NCI-H1930 (cell line): ENCODE measurements around the gene CPLX1.
"Not testable (repeated sequence)": the region's sequence is repeated elsewhere in the genome, so short reads cannot be mapped to it uniquely, and the experiment has no call there.

Source experiments
- DNase-seq, 2 experiments: peaks; one replicate each; lab custom pipeline; 2025; lab: John Stamatoyannopoulos, UW

The CPLX1 gene

GRCh38 chr4:757111-757510 is 68.8 kb downstream of the CPLX1 start:
- no peak for DNase-seq

DNA sequence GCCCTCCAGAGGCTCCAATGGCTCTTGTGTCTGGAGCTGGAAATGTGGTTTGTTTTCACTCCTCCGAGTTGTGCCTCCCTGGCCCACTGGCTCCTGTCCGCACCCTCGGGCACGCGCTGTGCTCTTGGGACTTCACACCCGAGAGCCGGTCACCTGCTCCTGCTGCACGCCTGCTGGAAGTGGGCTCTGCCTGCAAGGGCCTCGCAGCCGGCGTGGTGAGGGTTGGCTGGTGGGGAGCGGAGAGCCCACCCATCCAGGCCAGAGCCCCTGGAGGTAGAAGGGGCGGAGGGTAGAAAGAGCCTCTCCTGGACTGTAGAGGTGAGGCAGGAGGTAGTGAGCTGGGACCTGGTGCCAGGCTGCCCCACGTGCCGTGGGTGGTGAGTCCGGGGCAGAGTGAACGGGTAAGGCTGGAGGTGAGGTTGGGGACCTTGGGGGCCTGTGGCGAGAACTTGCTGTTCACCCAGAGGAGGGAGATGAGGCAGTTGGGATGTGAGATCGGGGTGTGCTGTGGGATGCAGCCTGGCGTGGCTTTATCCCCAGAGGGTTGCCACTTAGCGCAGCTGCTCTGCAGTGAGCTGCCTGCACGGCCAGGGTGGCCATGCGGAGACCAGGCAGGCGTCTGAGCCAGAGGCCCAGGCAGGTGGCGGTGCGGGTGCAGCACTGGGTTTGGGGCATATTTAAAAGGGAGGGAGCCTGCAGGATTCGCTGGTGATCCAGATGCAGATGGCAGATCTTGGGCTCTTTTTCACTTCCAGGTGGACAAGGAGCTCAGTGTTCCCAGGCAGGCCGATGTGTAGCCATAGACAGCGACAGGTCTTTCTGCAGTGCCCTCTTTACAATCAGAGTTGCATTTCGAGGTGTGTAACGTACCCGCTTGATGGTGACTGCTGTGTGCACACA is 71.5 kb downstream of the CPLX1 start:
- DNase-seq = no peak

GRCh38 chr4:753186-753585 is 72.7 kb downstream of the CPLX1 start:
- not testable (repeated sequence) for DNase-seq

DNA sequence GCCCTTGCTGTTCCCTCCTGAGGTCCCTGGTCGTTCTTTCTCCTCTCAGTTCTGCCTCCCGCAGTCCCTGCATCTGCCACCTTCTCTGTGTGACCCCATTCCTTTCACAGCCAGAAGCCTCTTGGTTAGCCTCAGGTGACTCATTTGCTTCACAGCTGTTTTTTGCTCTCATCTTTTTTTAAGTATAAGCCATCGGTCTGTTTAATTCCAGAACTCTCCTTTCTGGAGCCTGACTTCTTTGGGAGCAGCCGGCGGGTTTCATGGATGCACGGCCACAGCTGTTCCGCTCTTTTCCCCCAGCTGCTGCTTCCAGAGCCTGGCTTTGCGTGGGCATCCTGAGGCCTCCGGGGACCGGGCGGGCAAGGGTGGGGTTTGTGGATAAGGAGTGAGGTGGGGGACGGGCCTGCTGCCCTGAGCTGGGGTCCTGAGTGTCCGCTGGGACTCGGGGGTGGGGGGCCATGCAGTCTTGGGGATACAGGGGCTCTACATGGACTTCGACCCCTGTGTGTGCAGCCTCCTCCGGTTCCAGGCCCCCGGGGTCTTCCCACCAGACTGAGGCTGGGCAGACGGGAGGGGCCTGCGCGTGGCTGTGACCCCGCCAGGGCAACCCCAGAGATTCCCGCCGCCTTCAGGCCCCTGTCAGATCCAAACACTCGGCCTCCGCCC is 73.6 kb downstream of the CPLX1 start:
- DNase-seq = no peak

- no peak for DNase-seq
Observed at GRCh38 chr4:751676-752075, 74.3 kb downstream of the CPLX1 start.

GRCh38 chr4:749698-750666 is 75.9 kb downstream of the CPLX1 start:
- no peak for DNase-seq

GRCh38 chr4:748461-748860 is 77.5 kb downstream of the CPLX1 start:
- DNase-seq = no peak

GRCh38 chr4:747546-748170 is 78.3 kb downstream of the CPLX1 start:
- DNase-seq = no peak

GRCh38 chr4:744212-744841 is 81.6 kb downstream of the CPLX1 start:
- DNase-seq = no peak

GRCh38 chr4:743463-744211 is 82.3 kb downstream of the CPLX1 start:
- DNase-seq = no peak

GRCh38 chr4:742742-743311 is 83.1 kb downstream of the CPLX1 start:
- DNase-seq = no peak

DNA sequence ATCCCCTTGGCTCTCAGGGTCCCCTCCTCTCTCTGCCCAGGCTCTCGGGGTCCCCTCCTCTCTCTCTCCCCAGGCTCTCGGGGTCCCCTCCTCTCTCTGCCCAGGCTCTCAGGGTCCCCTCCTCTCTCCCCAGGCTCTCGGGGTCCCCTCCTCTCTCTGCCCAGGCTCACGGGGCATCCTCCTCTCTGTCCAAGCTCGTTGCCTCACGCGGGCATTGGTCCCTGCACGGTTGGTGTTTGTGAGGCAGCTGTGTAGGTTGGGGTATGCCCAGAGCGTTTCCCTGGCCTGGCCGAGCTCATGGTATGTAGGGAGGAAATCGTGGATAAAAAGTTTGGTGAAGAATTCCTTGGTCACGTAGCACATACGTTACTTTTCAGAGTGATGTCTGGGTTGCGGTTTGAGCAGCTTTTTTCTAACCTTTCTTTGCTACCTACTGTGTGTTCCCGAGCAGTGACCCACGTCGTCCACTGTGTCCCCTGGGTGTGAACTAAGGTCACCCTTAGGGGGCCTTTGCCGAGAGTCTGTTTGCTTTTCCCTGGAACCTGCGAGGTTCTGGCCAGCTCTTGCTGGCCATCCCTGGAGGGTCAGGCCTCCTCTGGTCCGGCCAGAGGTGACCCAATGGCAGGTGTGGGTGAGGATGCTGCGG is 83.7 kb downstream of the CPLX1 start:
- no peak for DNase-seq

DNA sequence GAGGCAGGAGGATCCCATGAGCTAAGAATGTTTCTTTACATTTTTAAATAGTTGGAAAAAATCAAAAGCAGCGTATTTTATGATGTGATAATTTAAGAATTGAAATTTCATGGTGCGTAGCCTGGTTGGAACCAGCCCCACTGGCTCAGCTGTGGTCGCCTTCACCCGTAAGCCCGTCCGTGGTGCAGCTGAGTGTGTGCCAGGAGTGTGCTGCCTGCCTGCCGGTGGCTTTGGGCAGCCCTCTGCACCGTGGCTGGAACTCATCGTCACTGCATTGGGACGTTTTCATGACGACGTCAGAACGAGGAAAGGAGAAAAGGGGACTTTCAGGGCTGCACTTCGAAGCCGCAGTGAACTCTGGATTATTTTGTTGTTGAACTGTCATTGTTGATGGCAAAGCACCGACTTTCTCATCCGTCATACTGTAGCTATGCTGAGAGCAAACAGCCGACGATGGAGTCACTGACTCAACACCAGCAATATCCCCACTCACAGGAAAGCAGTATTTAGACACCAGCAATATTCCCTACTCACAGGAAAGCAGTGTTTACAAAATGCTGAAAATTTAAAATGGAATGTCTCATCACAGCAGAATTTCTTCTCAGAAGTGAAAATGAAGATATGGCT is 85.2 kb downstream of the CPLX1 start:
- no peak for DNase-seq

DNA sequence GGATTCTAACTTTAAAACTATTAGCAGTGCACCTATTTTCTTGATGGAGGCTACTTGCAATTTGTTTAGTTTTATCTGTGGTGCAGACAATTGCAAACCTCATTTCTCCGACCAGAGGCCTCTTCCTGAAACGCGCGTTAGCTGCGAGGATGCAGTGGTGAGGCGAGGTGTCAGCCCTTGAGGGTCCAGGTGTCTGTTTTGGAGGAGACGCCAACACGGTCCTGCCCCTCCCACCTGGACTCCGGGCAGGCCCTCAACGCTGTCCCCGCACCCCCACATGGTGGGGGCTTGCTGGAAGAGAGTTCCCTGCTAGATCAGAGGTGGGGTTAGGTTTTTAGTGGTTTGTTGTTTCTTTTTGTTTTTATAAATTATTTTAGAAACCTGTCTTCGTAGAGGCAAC is 85.9 kb downstream of the CPLX1 start:
- DNase-seq = no peak

DNA sequence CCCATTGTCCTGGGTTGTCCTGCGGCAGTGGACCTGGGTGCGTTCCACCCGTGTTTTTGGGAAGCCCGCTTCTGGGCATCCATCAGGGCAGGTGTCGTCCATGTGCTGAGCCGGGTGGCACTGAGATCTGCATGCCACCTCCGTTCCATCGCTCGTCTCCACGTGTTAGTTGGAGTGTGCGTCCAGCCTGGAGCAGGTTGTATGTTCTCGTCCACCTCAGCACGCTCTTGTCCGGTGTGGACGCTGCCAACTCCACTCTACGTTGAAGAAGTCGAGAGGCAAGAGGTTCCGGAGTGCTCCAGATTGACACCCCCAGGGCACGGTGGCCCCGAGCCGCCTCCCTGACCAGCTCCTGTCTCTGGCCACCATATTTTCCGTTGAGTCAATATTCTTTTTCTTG is 86.4 kb downstream of the CPLX1 start:
- DNase-seq = no peak

DNA sequence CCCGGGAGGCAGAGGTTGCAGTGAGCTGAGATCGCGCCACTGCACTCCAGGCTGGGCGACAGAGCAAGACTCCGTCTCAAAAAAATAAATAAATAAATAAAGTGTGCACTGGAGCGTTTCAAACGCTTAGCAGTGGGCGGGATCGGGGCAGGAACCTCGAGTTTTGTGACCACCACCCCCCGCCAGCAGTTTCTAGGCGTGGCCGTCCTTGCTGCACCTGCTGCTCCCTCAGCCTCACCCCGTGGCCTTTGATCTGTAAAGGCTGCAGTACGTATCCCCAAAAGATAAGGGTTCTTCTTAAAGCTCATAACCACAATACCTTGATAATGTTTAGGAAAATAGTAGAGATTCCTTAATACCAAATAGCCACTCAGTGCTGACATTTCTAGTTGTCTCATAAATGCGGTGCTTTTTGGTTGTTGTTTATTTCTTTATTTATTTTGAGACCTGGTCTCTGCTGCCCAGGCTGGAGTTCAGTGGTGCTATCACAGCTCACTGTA is 87.1 kb downstream of the CPLX1 start:
- no peak for DNase-seq

DNA sequence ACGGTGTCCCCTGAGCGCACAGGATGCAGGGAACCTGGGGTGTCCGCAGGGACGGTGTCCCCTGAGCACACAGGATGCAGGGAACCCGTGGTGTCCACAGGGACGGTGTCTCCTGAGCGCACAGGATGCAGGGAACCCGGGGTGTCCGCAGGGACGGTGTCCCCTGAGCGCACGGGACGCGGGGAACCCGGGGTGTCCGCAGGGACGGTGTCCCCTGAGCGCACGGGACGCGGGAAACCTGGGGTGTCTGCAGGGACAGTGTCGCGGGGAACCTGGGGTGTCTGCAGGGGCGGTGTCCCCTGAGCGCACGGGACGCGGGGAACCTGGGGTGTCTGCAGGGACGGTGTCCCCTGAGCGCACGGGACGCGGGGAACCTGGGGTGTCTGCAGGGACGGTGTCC is 89.4 kb downstream of the CPLX1 start:
- DNase-seq = not testable (repeated sequence)

DNA sequence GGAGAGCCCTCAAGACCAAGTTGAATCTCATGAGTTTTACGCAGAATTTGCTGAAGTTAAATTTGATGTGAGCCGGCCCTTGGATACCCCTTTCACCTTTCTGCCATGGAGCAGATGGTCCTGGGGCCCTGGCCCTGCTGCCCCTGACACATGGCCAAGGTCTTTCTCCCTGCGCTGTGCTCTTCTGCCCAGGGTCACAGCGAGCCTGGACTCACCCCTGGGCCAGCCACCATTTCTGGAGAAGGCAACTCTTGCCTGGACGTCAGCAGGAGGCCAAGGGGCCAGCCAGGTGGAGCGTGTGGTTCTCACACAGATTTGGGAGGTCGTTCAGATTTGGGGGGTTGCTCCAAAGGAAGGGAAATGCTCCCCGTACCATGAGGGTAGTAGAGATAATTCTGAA is 90.3 kb downstream of the CPLX1 start:
- DNase-seq = no peak
